ENCODE results near the gene HLA-F.

Gene HLA-F

GRCh38 chr6:29723262-29723665 lies at the start of gene HLA-F:
Gene HLA-F (plus strand): TSS chr6:29723434. CDS start chr6:29723464, 30 bp downstream.
- no peak for DNase-seq

GRCh38 chr6:29674008-29674407 lies 49.2 kb upstream of the HLA-F start:
- no peak for DNase-seq

- DNase-seq = no peak
These were observed 47.7 kb upstream of the HLA-F start for GRCh38 chr6:29675561-29675960.

- DNase-seq = no peak
These were observed 46.1 kb upstream of the HLA-F start for GRCh38 chr6:29676981-29677601.

- no peak for DNase-seq
These were observed 45.1 kb upstream of the HLA-F start for GRCh38 chr6:29678114-29678513.

- DNase-seq = no peak
These were observed 43.3 kb upstream of the HLA-F start for GRCh38 chr6:29679962-29680361.

GRCh38 chr6:29680416-29680815 lies 42.8 kb upstream of the HLA-F start:
- no peak for DNase-seq

GRCh38 chr6:29680904-29681303 lies 42.3 kb upstream of the HLA-F start, which contains the start of gene ZFP57:
Gene ZFP57 (minus strand): TSS chr6:29681152. CDS start chr6:29677003, 4,149 bp downstream.
- DNase-seq = no peak

GRCh38 chr6:29681811-29682210 lies 41.4 kb upstream of the HLA-F start:
- DNase-seq = no peak

GRCh38 chr6:29685718-29686326 lies 37.4 kb upstream of the HLA-F start:
- no peak for DNase-seq

GRCh38 chr6:29694637-29695036 lies 28.6 kb upstream of the HLA-F start:
- DNase-seq = no peak

- DNase-seq = no peak
These were observed 26.8 kb upstream of the HLA-F start for GRCh38 chr6:29696147-29697125.

GRCh38 chr6:29702519-29703103 lies 20.6 kb upstream of the HLA-F start:
- no peak for DNase-seq

GRCh38 chr6:29705389-29706231 lies 17.6 kb upstream of the HLA-F start:
- no peak for DNase-seq

GRCh38 chr6:29708432-29709179 lies 14.6 kb upstream of the HLA-F start:
- DNase-seq = no peak

- DNase-seq = no peak
These were observed 14.0 kb upstream of the HLA-F start for GRCh38 chr6:29709188-29709587.

- no peak for DNase-seq
These were observed 12.8 kb upstream of the HLA-F start for GRCh38 chr6:29710281-29710941.

GRCh38 chr6:29720863-29721262 lies 2.4 kb upstream of the HLA-F start:
- DNase-seq = no peak

- no peak for DNase-seq
These were observed 693 bp downstream of the HLA-F start for GRCh38 chr6:29723666-29724588.
